B cell (primary cell): Measurements from ENCODE around the gene TTF1. TPM values are rescaled to one million over a fixed set of nuclear protein-coding genes. Genes with fewer than 3 reads are reported as not detected.
A peak's percentile ranks its signal among the peaks of the same experiment; 100 is the strongest.

Source experiments
- ATAC-seq: fragments of 200-7000 bp; cut with Tn5 transposase; one replicate; pipeline ENCODE4 v1.10.0; 2021; ENCODE audit warnings: low read depth, mild to moderate bottlenecking, moderate number of reproducible peaks, moderate library complexity
- CTCF ChIA-PET: fragments of 350-600 bp; sonication (Branson Sonifier 250); formaldehyde crosslinking; loops from one replicate; lab custom pipeline; 2021; ENCODE audit warnings: antibody characterized with exemption, inconsistent platforms; lab: Charles Lee
- POLR2A ChIA-PET: fragments of 350-600 bp; sonication (Branson Sonifier 250); formaldehyde crosslinking; loops from one replicate; lab custom pipeline; 2021; ENCODE audit warnings: antibody characterized with exemption; lab: Charles Lee
- DNase-seq: peaks from one replicate; pipeline ENCODE4 v3.0.0; 2013
- H2AFZ ChIP-seq: 2 replicates; pipeline ENCODE4 v1.6.1; 2012; ENCODE audit warnings: mild to moderate bottlenecking, low read depth, low read length; ENCODE audit not compliant: insufficient read depth, poor library complexity, severe bottlenecking
- H3K27ac ChIP-seq, 2 donors: 1 replicate in 1 of 2; 2 replicates in 1 of 2; pipeline ENCODE4 v1.5.1; 2012 to 2013; ENCODE audit warnings: low read length in 2 of 2, mild to moderate bottlenecking in 2 of 2, moderate library complexity in 1 of 2
- H3K27me3 ChIP-seq, 4 experiments: fragments of 200-600 bp in 1 of 4; sonication (generic) in 1 of 4; replicated peaks in 1 of 4; 1 replicate in 2 of 4; 2 replicates in 2 of 4; pipeline versions ENCODE4 v1.6.1 to v1.7.0; 2013 to 2016; ENCODE audit warnings: low read length in 3 of 4, mild to moderate bottlenecking in 2 of 4, mixed read lengths in 1 of 4, moderate library complexity in 1 of 4; ENCODE audit not compliant: insufficient read depth in 4 of 4, control insufficient read depth in 3 of 4; ENCODE audit errors: control extremely low read depth in 1 of 4
- H3K36me3 ChIP-seq, 2 experiments: replicated peaks in 1 of 2; 1 replicate in 1 of 2; 2 replicates in 1 of 2; pipeline versions ENCODE4 v1.6.1 to v1.7.1; 2013; ENCODE audit warnings: low read length in 1 of 2; ENCODE audit not compliant: insufficient read depth in 2 of 2, control insufficient read depth in 1 of 2; ENCODE audit errors: control extremely low read depth in 1 of 2, extremely low read depth in 1 of 2
- H3K4me1 ChIP-seq, 2 donors: fragments of 200-600 bp in 1 of 2; sonication (generic) in 1 of 2; 1 replicate in 1 of 2; 2 replicates in 1 of 2; pipeline versions ENCODE4 v1.5.1 to v1.6.1; 2013 to 2017; ENCODE audit warnings: low read length in 2 of 2; ENCODE audit not compliant: control insufficient read depth in 2 of 2, insufficient read depth in 2 of 2
- H3K4me2 ChIP-seq: replicated peaks from 2 replicates; pipeline ENCODE3; 2012; ENCODE audit warnings: mild to moderate bottlenecking, low read depth, low read length; ENCODE audit not compliant: poor library complexity, severe bottlenecking
- H3K4me3 ChIP-seq, 5 experiments: fragments of 200-600 bp in 1 of 5; sonication (generic) in 1 of 5; 1 replicate in 3 of 5; 2 replicates in 2 of 5; pipeline versions ENCODE4 v1.5.1 to v1.7.0; 2011 to 2016; ENCODE audit warnings: low read length in 4 of 5, mild to moderate bottlenecking in 4 of 5, low read depth in 2 of 5, control low read depth in 1 of 5, moderate library complexity in 1 of 5; ENCODE audit not compliant: insufficient read depth in 1 of 5; ENCODE audit errors: control extremely low read depth in 1 of 5, extremely low read depth in 1 of 5
- H3K79me2 ChIP-seq: fragments of 200-600 bp; sonication (generic); one replicate; pipeline ENCODE4 v1.6.0; 2016; ENCODE audit warnings: low read length; ENCODE audit not compliant: control insufficient read depth, insufficient read depth
- H3K9ac ChIP-seq: fragments of 200-600 bp; sonication (generic); 2 replicates; pipeline ENCODE4 v1.6.1; 2017; ENCODE audit warnings: mild to moderate bottlenecking, low read length, moderate library complexity
- H3K9me3 ChIP-seq, 3 donors: one replicate each; pipeline versions ENCODE4 v1.6.1 to v1.7.1; 2013; ENCODE audit warnings: low read length in 2 of 3; ENCODE audit not compliant: control insufficient read depth in 2 of 3, insufficient read depth in 1 of 3; ENCODE audit errors: control extremely low read depth in 1 of 3
- H4K20me1 ChIP-seq: 2 replicates; pipeline ENCODE4 v1.6.0; 2012; ENCODE audit warnings: mild to moderate bottlenecking, low read length; ENCODE audit not compliant: insufficient read depth, control insufficient read depth, poor library complexity, severe bottlenecking
- H3K27ac Mint-ChIP-seq: one replicate; pipeline ENCODE4 v1.8.0; 2021; ENCODE audit warnings: mixed read lengths
- H3K27me3 Mint-ChIP-seq: one replicate; pipeline ENCODE4 v1.8.0; 2021; ENCODE audit warnings: mixed read lengths
- H3K4me1 Mint-ChIP-seq: one replicate; pipeline ENCODE4 v1.8.0; 2021; ENCODE audit warnings: mixed read lengths
- H3K4me3 Mint-ChIP-seq: one replicate; pipeline ENCODE4 v1.8.0; 2021; ENCODE audit warnings: mixed read lengths
- H3K9me3 Mint-ChIP-seq: one replicate; pipeline ENCODE4 v1.8.0; 2022; ENCODE audit warnings: mixed read lengths; ENCODE audit not compliant: insufficient read depth
- CTCF ChIP-seq: fragments of 200-600 bp; IDR thresholded peaks from one replicate; pipeline ENCODE4 v1.8.0; 2022; ENCODE audit warnings: antibody characterized with exemption, mild to moderate bottlenecking
- EZH2 ChIP-seq: IDR thresholded peaks from 2 replicates; pipeline ENCODE4 v1.6.1; 2012; ENCODE audit warnings: borderline replicate concordance, low read depth, mild to moderate bottlenecking, moderate library complexity, low read length; ENCODE audit not compliant: insufficient read depth, poor library complexity, severe bottlenecking
- WGBS: methylation state at CpG from one replicate; pipeline ENCODE4 v1.1.5; 2013; ENCODE audit warnings: missing lambda C conversion rate; ENCODE audit not compliant: insufficient coverage; 5-methylcytosine and 5-hydroxymethylcytosine counted together
- intact Hi-C: fragments of 100-400 bp; cut with micrococcal nuclease; formaldehyde crosslinking; loops from one replicate; pipeline ENCODE4 v1.10.0; 2022
- polyA plus RNA-seq: library from polyadenylated mRNA; depleted of rRNA; stranded (reverse); fragments of >200 nt; gene quantifications from 2 replicates; pipeline ENCODE4 v1.2.3, GENCODE V29; 2012
- total RNA-seq, 2 donors: library from RNA; stranded (reverse); fragments of 120-200 nt in 1 of 2; gene quantifications; 1 replicate in 1 of 2; 2 replicates in 1 of 2; pipeline versions ENCODE4 v1.2.3 to v1.2.4, GENCODE V29; 2013 to 2022

TTF1 gene
- total and polyA plus RNA-seq, 2 donors (not counting 1 experiment from before 2014, with no cell fraction given): 12.3 to 26.3 TPM

- H3K27ac Mint-ChIP-seq: peak overlapping the region; percentile 71
- intact Hi-C loops: no loop called here
- Histone ChIP-seq H4K20me1 (peaks cover 55% of the 10 kb centered on the region), H2AFZ (no peak overlapping the region), H3K27ac (peak overlapping the region; percentile 15 to 97), H3K4me2 (no peak overlapping the region), H3K9me3 (no peaks in the 10 kb centered on the region), H3K9ac (no peak overlapping the region), H3K4me1 (peaks cover 45 to 47% of the 10 kb centered on the region in 2 donors), H3K4me3 (no peak overlapping the region), H3K79me2 (peaks cover 90% of the 10 kb centered on the region), H3K27me3 (no peaks in the 10 kb centered on the region), H3K36me3 (peaks cover 10 to 89% of the 10 kb centered on the region in 2 experiments)
- peaks cover 49% of the 10 kb centered on the region for H3K4me1 Mint-ChIP-seq
- no peaks in the 10 kb centered on the region for H3K27me3 Mint-ChIP-seq
- WGBS: no CpG with 5 or more reads among the region's 5 CpGs
- no peaks in the 10 kb centered on the region for H3K9me3 Mint-ChIP-seq
- no peak for TF ChIP-seq CTCF
- no peak for TF ChIP-seq EZH2
- ATAC-seq (no peak), DNase-seq (no peak)
- POLR2A ChIA-PET: no interaction called here
- CTCF ChIA-PET: interaction anchor here (10.7 kb wide), 1 partner anchor 34 kb away, joined by 160 read pairs; no protein-coding TSS in a partner anchor
- H3K4me3 Mint-ChIP-seq: no peak overlapping the region
These were observed 58.0 kb downstream of the TTF1 start for GRCh38 chr9:132348676-132349075.

- H3K4me3 Mint-ChIP-seq: no peak overlapping the region
- H2AFZ ChIP-seq: no peak overlapping the region
- ChIA-PET POLR2A (interaction anchor here (2.0 kb wide), 1 partner anchor 38 kb away, joined by 8 read pairs; no protein-coding TSS in a partner anchor), CTCF (interaction anchor here (0.6 to 10.7 kb wide), 3 partner anchors 36 to 62 kb away, joined by 3 to 160 read pairs (median 3); no protein-coding TSS in a partner anchor)
- H3K27ac ChIP-seq: peak overlapping the region in 1 of 2 donors; percentile 57
- no peaks in the 10 kb centered on the region for H3K9me3 Mint-ChIP-seq
- no peaks in the 10 kb centered on the region for H3K9me3 ChIP-seq
- WGBS: no CpG with 5 or more reads among the region's 5 CpGs
- H3K4me2 ChIP-seq: no peak overlapping the region
- no peak overlapping the region for H3K4me3 ChIP-seq
- intact Hi-C loops: no loop called here
- H3K4me1 Mint-ChIP-seq: peaks cover 29% of the 10 kb centered on the region
- ATAC-seq: no peak
- H3K36me3 ChIP-seq: peaks cover 13 to 87% of the 10 kb centered on the region in 2 experiments
- no peaks in the 10 kb centered on the region for H3K27me3 Mint-ChIP-seq
- H3K27ac Mint-ChIP-seq: no peak overlapping the region
- peaks cover 92% of the 10 kb centered on the region for H3K79me2 ChIP-seq
- TF ChIP-seq EZH2: no peak
- no peak for TF ChIP-seq CTCF
- peaks cover 20 to 22% of the 10 kb centered on the region in 2 donors for H3K4me1 ChIP-seq
- H3K27me3 ChIP-seq: no peaks in the 10 kb centered on the region
- H4K20me1 ChIP-seq: peaks cover 67% of the 10 kb centered on the region
- no peak for DNase-seq
- no peak overlapping the region for H3K9ac ChIP-seq
These were observed 60.5 kb downstream of the TTF1 start for GRCh38 chr9:132346177-132346576.
